ENCODE data around the gene RAB5IF. TPM values are rescaled to one million over a fixed set of nuclear protein-coding genes. Genes with fewer than 3 reads are reported as not detected.

RAB5IF gene
- total and polyA plus RNA-seq, 2 of the 13 experiments (the other 11 are each of a cell fraction or from before 2014, with no cell fraction given), result 261 to 305 TPM

DNA sequence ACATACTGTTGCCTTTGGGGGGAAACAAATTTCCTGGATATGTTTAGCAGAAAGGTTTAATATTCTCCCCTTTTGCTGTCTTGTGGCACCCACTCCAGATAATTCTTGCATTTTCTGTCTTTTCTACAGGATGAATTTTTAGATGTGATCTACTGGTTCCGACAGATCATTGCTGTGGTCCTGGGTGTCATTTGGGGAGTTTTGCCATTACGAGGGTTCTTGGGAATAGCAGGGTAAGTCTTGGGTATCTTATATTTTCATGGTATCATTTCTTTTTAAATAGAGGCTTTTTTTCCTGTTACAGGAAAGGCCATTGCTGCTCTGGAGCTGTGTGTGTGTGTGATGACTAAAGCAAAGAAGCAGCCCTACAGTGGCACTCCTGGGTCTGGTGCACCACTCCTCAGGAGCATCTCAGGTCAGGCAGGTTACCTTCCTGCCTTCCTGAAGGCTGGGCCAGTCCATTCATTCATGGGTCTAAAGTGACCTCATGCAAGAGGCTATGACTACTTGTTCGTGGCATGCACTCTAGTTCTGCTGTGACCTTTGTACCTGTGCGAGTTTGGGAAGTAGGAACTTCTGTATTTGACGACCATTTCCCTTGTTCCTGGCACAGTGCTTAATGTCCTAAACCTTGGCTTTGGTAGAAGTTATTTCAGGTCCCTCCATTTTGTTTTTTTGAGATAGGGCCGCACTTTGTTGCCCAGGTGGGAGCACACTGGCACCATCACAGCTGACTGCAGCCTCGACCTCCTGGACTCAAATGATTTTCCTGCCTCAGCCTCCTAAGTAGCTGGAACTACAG, 2.2 kb downstream of the RAB5IF start (continued):
- TF ChIP-seq, protein P1, sequence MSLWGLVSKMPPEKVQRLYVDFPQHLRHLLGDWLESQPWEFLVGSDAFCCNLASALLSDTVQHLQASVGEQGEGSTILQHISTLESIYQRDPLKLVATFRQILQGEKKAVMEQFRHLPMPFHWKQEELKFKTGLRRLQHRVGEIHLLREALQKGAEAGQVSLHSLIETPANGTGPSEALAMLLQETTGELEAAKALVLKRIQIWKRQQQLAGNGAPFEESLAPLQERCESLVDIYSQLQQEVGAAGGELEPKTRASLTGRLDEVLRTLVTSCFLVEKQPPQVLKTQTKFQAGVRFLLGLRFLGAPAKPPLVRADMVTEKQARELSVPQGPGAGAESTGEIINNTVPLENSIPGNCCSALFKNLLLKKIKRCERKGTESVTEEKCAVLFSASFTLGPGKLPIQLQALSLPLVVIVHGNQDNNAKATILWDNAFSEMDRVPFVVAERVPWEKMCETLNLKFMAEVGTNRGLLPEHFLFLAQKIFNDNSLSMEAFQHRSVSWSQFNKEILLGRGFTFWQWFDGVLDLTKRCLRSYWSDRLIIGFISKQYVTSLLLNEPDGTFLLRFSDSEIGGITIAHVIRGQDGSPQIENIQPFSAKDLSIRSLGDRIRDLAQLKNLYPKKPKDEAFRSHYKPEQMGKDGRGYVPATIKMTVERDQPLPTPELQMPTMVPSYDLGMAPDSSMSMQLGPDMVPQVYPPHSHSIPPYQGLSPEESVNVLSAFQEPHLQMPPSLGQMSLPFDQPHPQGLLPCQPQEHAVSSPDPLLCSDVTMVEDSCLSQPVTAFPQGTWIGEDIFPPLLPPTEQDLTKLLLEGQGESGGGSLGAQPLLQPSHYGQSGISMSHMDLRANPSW (CRISPR knock-in tag; IDR thresholded peaks at IDR 0.05; ENCODE audit: borderline replicate concordance), result no peak
- TF ChIP-seq ZFP36L1 (CRISPR knock-in tag; IDR thresholded peaks at IDR 0.05), result 0 out of 2 replicates have a peak, but pooled peaks have one; percentile 79
- TF ChIP-seq, protein P2, sequence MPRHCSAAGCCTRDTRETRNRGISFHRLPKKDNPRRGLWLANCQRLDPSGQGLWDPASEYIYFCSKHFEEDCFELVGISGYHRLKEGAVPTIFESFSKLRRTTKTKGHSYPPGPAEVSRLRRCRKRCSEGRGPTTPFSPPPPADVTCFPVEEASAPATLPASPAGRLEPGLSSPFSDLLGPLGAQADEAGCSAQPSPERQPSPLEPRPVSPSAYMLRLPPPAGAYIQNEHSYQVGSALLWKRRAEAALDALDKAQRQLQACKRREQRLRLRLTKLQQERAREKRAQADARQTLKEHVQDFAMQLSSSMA (CRISPR knock-in tag; IDR thresholded peaks at IDR 0.05), result no peak
- peak; percentile 83 for TF ChIP-seq ETV5 (CRISPR knock-in tag; IDR thresholded peaks at IDR 0.05; ENCODE audit: borderline replicate concordance)
- TF ChIP-seq KLF13 (CRISPR knock-in tag; IDR thresholded peaks at IDR 0.05), result no peak
- TF ChIP-seq HNRNPUL1 (IDR thresholded peaks at IDR 0.05; ENCODE audit: low read depth, low read length), result no peak
- TF ChIP-seq HOXD1 (CRISPR knock-in tag; IDR thresholded peaks at IDR 0.05), result no peak
- no peak for TF ChIP-seq NFYC (CRISPR knock-in tag; IDR thresholded peaks at IDR 0.05)
- no peak for TF ChIP-seq HIVEP1 (CRISPR knock-in tag; IDR thresholded peaks at IDR 0.05)
- TF ChIP-seq, protein P3, sequence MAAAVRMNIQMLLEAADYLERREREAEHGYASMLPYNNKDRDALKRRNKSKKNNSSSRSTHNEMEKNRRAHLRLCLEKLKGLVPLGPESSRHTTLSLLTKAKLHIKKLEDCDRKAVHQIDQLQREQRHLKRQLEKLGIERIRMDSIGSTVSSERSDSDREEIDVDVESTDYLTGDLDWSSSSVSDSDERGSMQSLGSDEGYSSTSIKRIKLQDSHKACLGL (CRISPR knock-in tag; IDR thresholded peaks at IDR 0.05), result no peak
- TF ChIP-seq MAFK (conservative IDR thresholded peaks at IDR 0.05 in 1 of 2, IDR thresholded peaks at IDR 0.05 in 1 of 2; ENCODE audit: low read length in 2 of 2), result no peak
- TF ChIP-seq ZNF766 (CRISPR knock-in tag; IDR thresholded peaks at IDR 0.05; ENCODE audit: borderline replicate concordance), result no peak
- TF ChIP-seq ELF3 (CRISPR knock-in tag; IDR thresholded peaks at IDR 0.05), result peak; percentile 87
- TF ChIP-seq ZNF850 (CRISPR knock-in tag; conservative IDR thresholded peaks at IDR 0.05), result no peak; the same call in 1 of the 2 replicates
- TF ChIP-seq RORA (CRISPR knock-in tag; IDR thresholded peaks at IDR 0.05), result no peak
- TF ChIP-seq, protein P4, sequence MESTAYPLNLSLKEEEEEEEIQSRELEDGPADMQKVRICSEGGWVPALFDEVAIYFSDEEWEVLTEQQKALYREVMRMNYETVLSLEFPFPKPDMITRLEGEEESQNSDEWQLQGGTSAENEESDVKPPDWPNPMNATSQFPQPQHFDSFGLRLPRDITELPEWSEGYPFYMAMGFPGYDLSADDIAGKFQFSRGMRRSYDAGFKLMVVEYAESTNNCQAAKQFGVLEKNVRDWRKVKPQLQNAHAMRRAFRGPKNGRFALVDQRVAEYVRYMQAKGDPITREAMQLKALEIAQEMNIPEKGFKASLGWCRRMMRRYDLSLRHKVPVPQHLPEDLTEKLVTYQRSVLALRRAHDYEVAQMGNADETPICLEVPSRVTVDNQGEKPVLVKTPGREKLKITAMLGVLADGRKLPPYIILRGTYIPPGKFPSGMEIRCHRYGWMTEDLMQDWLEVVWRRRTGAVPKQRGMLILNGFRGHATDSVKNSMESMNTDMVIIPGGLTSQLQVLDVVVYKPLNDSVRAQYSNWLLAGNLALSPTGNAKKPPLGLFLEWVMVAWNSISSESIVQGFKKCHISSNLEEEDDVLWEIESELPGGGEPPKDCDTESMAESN (CRISPR knock-in tag; conservative IDR thresholded peaks at IDR 0.05), result 0 out of 2 replicates have a peak, but pooled peaks have one; percentile 29
- TF ChIP-seq ZNF773 (CRISPR knock-in tag; IDR thresholded peaks at IDR 0.05; ENCODE audit: borderline replicate concordance), result no peak
- no peak for TF ChIP-seq ZNF33A (CRISPR knock-in tag; IDR thresholded peaks at IDR 0.05; ENCODE audit: borderline replicate concordance)
- TF ChIP-seq KAT7 (CRISPR knock-in tag; IDR thresholded peaks at IDR 0.05; ENCODE audit: borderline replicate concordance), result no peak
- TF ChIP-seq ATF1 (CRISPR knock-in tag; IDR thresholded peaks at IDR 0.05), result no peak
- TF ChIP-seq SIN3B (IDR thresholded peaks at IDR 0.05; ENCODE audit: low read length), result no peak
- no peak for TF ChIP-seq PHF20 (CRISPR knock-in tag; IDR thresholded peaks at IDR 0.05)
- TF ChIP-seq NFKBIZ (CRISPR knock-in tag; IDR thresholded peaks at IDR 0.05), result peak; percentile 54; the same call in 1 of the 2 replicates
- no peak for TF ChIP-seq ZNF629 (CRISPR knock-in tag; conservative IDR thresholded peaks at IDR 0.05)
- TF ChIP-seq, protein P5, sequence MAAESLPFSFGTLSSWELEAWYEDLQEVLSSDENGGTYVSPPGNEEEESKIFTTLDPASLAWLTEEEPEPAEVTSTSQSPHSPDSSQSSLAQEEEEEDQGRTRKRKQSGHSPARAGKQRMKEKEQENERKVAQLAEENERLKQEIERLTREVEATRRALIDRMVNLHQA (CRISPR knock-in tag; IDR thresholded peaks at IDR 0.05), result no peak

All from HepG2 (cell line).